Peyer's patch (tissue), 4 donors: ENCODE data around the gene LYVE1.

ENCODE experiments used
- CTCF ChIP-seq, 6 experiments: fragments of 450-650 bp in 4 of 6; fragments of 200-600 bp in 2 of 6; sonication (generic) in 1 of 6; IDR thresholded peaks; one replicate each; pipeline ENCODE4 v1.5.1; 2017 to 2019; ENCODE audit warnings: antibody characterized with exemption in 6 of 6, mild to moderate bottlenecking in 3 of 6, moderate library complexity in 1 of 6
- POLR2A ChIP-seq, 2 donors: fragments of 450-650 bp; IDR thresholded peaks; one replicate each; pipeline ENCODE4 v1.5.1; 2017; ENCODE audit warnings: antibody characterized with exemption in 2 of 2, mild to moderate bottlenecking in 2 of 2, moderate library complexity in 2 of 2

- no peak for TF ChIP-seq CTCF (IDR thresholded peaks at IDR 0.05)
- TF ChIP-seq POLR2A (IDR thresholded peaks at IDR 0.05) = no peak
Observed at GRCh38 chr11:10602366-10602765, 33.9 kb upstream of the LYVE1 start.
